Caki2 (cell line): ENCODE data around the gene PNPLA7. TPM values are rescaled to one million over a fixed set of nuclear protein-coding genes. Genes with fewer than 3 reads are reported as not detected.
"Not testable (repeated sequence)": the region's sequence is repeated elsewhere in the genome, so short reads cannot be mapped to it uniquely, and the experiment has no call there.

Experiments
- DNase-seq: peaks from one replicate; pipeline ENCODE4 v3.0.0-alpha.2; 2015; ENCODE audit warnings: low read depth
- in situ Hi-C: cut with HindIII; loops from 2 replicates; pipeline ENCODE4 v1.10.0; 2016; ENCODE audit warnings: low sequenced_read_pairs, low pct_unique_long_range_greater_than_20kb, mixed read lengths
- total RNA-seq: library from RNA; depleted of rRNA; stranded (reverse); fragments of >200 nt; shearing (Covaris generic); gene quantifications from 2 replicates; pipeline ENCODE4 v1.2.3, GENCODE V29; 2014; ENCODE audit warnings: low replicate concordance; rRNA removed

PNPLA7 gene
- 0.09 and 0.98 TPM in 2 replicates for total RNA-seq

DNA sequence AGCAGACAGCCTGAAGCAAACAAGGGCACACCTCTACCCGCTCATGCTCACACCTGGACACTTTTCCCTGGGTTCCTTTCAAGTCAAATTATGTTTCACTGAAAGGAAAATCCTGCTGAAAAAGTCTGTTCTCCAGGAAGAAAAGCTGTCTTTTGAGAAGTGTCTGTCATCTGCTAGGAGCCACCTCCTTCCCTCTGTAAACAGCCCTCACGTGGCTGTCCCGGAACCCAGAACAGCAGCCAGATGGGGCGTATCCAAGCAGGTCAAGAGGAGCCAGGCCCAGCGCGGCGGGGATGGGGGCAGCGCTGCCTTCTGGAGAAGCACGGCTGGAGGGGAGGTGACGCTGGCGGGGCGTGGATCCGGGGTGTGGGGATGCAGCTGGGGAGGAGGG is at the start of gene PNPLA7:
TSS of gene PNPLA7 (minus strand) at position 172 of the 391 bp plus-strand sequence. CDS start 205 bp downstream, outside the sequence.
- peak; percentile 89 for DNase-seq

DNA sequence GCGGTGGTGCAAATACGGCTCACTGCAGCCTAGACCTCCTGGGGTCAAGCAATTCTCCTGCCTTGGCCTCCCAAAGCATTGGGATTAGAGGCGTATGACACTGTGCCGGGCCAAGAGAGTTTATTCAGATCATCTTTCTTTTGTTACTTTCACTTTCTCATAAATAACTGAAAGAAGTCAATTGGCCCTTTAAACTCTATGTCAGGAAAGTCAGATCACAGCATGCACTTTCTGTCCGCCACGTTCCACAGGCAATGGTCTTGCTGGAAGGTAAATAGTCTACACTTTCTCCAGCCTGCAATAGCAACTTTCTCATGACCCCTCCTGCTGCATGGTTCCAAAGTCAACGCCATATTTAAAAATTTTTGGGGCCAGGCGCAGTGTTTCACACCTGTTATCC is 48.7 kb upstream of the PNPLA7 start:
- DNase-seq, result no peak
- in situ Hi-C loops, result no loop called here

More for the DNA sequence above, at the start of gene PNPLA7:
- in situ Hi-C loops, result no loop called here

DNA sequence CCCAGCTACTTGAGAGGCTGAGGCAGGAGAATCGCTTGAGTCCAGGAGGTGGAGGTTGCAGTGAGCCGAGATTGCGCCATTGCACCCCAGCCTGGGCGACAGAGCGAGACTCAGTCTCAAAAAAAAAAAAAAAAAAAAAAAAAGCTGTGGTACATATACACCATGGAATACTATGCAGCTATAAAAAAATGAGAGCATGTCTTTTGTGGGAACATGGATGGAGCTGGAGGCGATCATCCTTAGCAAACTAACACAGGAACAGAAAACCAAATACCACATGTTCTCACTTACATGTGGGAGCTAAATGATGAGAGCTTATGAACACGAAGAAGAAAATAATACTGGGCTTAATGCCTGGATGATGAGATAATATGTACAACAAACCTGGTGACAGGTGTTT is 46.4 kb upstream of the PNPLA7 start:
- DNase-seq, in situ Hi-C loops: not testable (repeated sequence)

DNA sequence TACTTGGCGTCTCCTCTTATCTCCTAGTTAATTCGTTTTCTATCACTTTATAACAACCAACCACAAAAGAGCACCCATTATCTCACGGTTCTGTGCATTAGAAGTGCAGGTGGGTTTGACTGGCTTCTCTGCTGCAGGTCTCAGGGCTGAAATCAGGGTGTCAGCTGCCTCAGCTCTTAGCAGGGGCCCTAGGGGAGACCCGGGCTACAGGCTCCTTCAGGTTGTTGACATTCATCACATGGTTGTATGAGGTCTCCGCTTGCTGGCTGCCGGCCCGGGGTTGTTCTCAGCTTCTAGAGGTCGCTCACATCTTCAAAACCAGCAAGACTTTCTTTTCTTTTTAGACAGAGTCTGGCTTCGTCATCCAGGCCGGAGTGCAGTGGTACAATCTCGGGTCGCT is 43.0 kb upstream of the PNPLA7 start:
- no peak for DNase-seq
- in situ Hi-C loops, result no loop called here

DNA sequence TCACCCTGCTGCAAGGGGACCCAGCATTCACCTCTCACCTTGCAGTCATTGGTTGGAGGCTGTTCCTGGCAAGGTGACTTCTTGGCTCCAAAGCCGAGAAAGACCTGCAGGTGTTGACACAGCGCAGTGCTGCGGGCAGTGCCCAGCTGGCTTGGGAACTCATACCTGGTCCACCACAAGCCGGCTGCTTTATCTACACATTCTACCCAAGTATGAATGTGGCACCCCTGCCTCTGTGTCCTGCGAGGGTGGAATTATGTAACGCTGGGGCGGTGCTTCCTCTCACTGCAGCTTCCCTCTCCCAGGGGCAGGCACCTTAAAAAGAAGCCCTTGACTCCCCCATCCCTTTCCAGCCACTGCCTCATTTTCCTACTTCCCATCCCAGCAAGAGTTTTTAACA is 42.6 kb upstream of the PNPLA7 start:
- in situ Hi-C loops, result no loop called here
- no peak for DNase-seq

DNA sequence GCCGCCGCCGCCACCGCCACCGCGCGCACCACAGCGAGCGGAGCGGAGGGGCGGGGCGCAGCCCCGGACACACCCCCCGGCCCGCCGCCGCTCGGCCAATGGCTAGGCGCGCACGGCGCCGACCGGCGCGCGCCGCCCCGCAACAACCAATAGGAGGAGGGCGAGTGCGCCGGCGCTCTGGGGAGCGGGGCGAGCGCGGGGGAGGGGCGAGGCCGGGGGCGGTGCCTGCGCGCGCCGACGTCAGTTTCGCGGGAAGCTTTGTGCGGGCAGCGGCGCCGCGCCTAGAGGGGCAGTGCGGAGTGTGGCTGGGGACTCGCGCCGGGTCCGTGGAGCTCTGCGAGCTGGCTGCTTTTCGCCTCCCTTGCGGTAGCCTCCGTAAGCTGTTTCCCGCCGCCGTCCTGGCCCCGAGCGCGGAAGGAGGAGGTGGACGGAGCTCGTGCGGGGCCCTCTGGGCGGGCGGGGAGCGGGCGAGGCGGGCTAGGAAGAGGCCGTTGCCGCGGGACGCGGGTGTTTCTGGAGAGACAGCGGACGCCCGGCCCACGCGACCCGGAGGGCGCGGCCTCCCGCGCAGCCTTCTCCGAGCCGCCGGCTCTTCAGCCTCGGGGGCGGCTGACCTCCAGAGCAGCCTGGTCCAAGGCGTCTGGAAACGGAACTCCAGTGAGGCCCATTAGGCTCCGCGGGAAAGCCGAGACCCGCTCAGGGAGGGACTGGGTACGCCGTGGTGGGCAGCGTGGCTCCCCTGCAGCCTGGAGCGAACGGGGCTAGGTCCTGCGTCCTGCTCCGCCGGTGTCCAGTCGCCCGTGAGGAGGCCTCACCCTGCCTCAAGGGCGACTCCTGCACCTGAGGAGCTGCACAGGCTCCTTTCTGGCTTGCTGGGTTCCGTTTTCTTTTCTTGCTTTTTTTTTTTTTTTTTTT is 40.5 kb upstream of the PNPLA7 start, which contains the start of gene ZMYND19:
TSS of gene ZMYND19 (minus strand) at position 44 of the 915 bp plus-strand sequence. CDS start 249 bp downstream, outside the sequence.
- in situ Hi-C loops, result no loop called here

DNA sequence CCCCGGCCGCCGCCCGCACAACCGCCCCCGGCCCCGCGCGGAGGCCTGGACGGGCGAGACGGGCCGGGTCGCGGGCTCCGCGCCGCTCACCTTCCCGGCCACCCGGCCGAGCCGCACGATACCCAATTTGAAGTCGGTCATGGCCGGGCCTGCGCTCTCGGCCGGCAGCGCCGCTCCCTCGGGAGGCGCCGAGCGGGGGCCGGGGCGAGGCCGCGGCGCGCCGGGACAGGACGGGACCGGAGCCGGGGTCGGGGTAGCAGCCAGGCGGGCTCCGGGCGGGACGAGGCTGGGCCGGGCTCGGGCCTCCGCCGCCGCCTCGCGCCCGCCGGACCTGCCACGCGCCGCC is 39.9 kb upstream of the PNPLA7 start:
- no peak for DNase-seq
- in situ Hi-C loops, result no loop called here

More for the DNA sequence above, 40.5 kb upstream of the PNPLA7 start, which contains the start of gene ZMYND19:
- peak; percentile 73 for DNase-seq

DNA sequence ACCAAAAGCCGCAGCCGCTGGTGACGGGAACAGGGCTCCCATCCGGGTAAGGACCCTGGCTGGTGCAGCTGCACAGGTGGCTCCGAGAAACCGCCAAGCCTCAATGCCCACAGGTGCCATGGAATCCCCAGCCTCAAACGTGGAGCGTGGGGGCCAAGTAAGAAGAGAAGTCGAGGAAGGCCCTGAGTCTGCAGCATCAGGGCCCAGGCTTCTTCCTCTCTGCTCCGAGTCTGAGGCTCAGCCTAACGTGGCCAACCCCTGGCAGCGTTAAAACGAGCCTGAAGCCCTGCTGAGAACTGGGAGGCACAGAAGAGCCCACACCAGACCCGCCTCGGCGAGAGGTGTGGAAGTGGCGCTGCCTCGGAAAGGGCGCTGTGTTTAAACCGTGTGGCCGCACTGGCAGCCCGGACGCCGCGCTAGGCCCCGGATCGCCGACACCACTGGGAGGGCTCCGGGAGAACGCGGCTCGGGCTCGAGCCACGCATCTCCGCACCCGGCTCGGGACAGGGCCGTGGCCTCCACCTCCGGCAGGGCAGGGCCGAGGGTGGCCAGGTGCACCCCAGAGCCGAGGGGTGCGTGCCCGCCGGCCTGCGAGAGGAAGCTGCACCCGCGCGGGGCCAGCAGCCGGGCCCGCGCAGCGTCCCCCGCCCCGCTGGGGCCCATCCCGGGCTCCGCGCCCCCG is 39.4 kb upstream of the PNPLA7 start:
- DNase-seq, result no peak
- in situ Hi-C loops, result no loop called here

DNA sequence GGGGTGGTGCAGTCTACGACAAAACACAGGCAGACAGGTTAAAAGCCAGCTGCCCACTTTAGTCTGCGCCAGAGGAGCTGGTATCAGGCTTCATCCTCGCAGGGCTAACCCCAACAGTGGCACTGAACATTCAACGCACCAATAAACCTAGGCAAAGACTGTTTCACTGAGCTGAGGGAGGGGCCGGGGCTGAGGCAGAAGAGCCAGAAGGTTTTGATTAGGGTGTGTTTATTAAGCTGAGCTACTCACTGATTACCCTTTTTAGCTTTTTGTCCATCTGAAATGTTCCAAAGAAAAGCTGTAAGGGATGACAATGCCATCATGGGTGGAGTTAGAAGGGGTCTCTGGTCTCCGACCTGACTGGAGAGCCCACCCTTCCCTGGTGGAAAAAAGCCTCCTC is 38.7 kb upstream of the PNPLA7 start:
- no peak for DNase-seq
- in situ Hi-C loops, result no loop called here

DNA sequence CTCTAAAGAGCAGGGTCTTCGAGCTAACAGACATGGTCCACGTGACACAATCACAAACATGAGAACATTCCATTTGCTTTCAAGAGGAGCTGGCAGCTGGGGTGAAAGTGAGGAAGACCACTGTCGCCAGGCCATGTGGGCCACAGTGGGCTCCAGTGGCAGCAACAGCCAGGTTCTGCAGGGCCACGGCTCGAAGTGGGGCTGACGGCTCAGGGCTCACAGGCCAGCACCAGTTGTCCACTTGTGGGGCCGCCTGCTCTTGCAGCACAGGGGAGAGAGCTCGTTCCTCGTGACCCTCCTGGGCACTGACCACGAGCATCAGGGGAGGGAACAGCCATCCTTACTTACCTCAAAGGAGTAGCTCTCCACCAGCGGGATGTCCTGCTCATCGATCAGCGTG is 38.1 kb upstream of the PNPLA7 start:
- in situ Hi-C loops, result no loop called here
- no peak for DNase-seq

DNA sequence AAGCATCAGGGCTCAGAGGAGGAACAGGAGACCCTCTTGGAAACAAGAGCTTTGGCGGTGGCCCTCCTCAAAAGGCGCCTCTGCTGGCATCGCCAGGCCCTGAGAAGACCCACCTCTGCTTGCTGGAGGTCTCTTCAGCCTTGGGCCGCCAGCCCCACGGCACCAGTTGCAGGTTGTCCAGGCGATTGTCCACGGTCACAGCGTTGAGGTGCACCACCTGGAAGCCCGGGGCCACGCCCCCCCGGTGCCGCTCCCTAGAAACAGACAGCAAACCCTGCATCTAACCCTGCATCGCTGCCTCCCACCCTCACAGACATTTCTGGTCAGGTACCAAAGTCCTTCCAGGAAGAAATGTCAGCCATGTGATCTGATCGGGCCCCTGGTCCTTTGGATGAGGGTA is 36.7 kb upstream of the PNPLA7 start:
- in situ Hi-C loops, result no loop called here

DNA sequence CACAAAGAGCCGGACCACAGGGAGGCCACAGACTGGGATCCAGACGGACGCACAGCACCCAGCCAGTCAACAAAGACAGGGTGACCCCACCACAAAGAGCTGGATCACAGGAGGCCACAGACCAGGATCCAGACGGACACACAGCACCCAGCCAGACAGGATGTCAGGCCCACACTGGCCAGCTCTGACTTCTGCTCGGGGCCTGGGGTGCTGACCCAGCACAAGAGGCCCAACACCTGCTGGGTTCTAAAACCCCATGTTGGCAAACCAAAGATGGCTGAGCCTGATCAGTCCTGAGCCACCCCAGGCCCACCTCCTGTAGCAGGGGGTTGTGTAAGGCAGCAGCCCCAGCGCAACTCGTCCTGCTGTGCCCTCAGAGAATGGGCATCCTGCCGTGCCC is 33.8 kb upstream of the PNPLA7 start:
- no peak for DNase-seq
- in situ Hi-C loops, result no loop called here

More for the DNA sequence above, 36.7 kb upstream of the PNPLA7 start:
- no peak for DNase-seq

DNA sequence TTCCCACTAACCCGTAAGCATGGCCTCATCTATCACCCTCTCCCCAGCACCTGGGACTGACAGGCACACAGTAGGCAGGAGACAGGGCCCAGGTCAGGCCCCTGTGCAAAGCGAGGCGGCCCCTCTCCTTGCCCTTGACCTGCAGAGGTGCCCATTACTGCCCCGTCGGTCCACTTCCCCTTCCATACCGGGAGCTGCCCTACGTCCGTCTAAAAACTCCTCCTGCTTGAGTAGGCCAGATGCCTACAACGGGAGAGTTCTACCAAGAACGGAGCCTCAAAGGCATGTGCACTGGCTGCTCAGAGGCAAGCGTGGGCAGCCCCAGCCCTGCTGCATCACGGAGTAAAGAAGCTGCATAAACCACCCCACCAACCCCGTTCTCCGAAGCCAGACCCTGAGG is 33.1 kb upstream of the PNPLA7 start:
- no peak for DNase-seq
- in situ Hi-C loops, result no loop called here

DNA sequence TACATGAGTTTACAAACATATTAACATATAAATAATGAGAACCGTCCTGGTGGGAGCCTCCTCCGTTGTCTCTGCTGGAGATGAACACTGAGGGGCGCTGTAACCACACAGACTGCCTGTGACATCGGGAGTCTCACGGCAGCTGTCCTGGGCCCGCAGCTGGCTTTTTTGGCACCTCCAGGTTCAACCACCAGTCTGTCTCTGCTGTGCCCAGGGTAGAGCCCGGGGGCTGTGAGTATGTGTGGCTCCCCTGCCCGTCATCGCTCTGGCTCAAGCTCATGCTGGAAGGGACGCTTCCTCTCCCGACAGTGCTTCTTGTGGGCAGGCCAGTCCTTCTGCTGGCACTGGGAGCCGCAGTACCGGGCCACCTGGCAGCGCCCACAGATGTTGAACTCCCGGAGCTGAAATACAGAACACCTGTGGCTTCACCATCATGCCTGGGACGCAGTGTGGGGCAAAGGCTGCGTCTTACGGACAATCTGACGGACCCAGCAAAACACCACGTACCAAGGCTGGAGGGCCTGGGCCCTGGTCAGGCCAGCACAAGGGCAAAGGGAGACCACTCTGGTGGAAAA is 32.2 kb upstream of the PNPLA7 start:
- in situ Hi-C loops, result no loop called here
- no peak for DNase-seq

DNA sequence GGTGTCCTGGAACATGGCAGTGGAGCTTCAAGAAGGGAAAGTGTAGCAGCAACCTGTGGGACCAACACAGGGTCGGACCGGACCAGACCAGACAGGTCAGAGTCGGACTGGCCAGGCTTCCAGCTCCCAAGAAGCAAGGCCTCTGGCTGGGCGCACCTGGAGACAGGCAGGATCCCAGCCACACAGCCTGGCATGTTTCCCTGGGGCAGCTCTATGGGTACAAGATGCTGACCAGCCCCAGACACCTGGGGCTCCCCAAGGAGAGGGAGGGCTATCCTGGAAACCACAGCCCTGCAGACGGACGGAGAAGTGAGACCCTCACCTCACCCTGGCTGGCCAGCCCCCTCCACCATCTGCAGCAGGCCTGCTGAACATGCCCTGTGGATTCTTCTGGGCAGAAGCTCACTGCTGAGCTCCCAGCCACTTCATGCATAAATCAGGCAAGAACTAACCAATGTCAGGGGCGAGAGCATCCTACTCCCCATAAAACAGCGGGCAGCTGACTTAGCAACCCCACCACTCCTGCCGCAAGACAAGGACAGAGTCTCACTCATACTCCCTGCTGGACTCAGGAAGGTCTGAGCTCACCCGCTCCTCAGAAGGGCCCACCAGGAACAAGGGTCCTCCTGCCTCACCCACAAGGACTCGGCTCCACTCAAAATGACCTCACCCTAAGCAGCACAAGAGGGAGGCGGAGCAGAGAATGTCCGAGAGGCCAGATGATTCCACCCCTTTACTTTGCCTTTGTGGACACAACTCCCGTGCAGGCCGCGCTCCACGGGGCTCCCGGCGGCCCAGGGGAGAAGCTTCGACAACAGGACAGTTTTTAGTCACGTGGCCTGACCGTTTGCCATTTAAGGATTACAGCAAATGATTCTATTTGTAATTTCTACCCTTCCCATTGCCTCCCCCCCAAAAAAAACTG is 31.4 kb upstream of the PNPLA7 start:
- in situ Hi-C loops, result no loop called here

DNA sequence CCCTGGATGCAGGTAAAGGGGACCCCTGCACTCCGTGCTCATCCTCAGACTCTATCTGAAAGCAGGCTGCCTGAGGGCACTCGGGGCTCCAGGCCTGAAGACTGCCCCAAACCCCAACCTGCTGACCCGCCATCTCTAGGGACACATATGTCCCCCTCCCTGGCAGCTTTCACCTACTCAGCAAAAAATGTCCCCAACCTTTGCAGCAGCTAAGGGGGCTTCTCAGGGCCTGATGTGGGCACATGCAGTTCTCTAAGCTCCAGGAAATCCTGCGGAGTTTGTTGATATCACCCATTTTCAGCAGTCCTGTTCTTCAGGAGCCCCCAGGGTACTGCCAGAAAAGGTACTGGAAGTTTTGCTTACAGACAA is 30.7 kb upstream of the PNPLA7 start:
- in situ Hi-C loops, result no loop called here
- DNase-seq, result no peak

More for the DNA sequence above, 31.4 kb upstream of the PNPLA7 start:
- no peak for DNase-seq

DNA sequence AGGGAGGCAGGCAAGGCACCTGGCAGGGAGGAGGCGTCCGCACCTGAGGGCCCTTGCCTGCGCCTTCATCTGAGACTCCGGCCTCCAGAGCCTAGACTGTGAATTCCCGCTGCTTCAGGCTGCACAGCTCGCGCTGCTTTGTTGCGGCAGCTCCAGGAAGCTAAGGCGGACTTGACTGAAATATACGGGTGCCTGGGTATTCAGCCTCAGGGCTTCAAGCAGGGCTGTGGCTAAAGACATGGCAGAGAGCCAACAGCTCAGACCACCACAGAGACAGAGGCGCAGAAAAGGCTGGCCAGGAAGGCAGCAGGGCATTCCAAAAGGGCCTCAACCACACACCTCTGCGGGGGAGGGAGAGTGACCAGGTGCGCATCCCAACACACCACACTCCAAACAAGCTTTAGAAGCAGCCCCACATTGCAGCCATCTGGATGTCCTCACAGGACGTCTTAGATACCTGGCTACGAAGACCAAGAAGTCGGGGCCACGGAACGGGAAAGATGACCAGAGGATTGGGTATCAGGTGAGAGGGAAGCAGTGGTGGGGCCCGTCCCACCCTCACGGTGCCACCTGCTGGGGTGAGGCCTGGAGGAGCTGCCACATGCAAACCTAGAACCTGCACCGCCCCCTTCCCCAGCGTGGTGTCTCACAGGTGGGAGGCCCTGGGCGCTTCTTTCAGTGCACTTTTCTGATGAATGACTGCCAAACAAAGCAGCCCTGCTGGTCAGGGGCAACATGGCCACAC is 30.2 kb upstream of the PNPLA7 start:
- in situ Hi-C loops, result no loop called here
- DNase-seq, result no peak

DNA sequence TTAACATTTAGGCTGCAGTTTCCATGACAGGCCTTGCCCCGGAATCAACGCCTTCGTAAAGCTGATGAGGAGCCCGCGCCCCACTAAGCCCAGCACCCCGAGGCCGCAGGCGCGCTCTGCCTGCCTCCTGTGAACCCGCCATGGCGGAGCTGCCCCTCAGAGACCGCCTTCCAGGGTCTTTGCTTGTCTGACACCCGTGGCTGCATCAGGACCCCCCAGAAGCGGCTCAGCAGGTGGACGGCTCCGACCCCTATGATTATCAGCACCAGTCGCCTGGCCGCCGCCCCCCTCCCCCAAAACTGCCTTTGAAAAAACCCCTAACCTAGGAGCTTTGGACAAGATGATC is 29.0 kb upstream of the PNPLA7 start:
- DNase-seq, result no peak
- in situ Hi-C loops, result no loop called here
